H1 (cell line): ENCODE measurements around the gene RELB. TPM values are rescaled to one million over a fixed set of nuclear protein-coding genes. Genes with fewer than 3 reads are reported as not detected.

ENCODE experiments used
- CTCF ChIA-PET: fragments of 300-600 bp; sonication (Branson Sonifier 250); formaldehyde crosslinking; loops from one replicate; lab custom pipeline; 2021; ENCODE audit not compliant: partially characterized antibody; lab: Charles Lee
- POLR2A ChIA-PET: fragments of 300-600 bp; sonication (Branson Sonifier 250); formaldehyde crosslinking; loops from one replicate; lab custom pipeline; 2021; ENCODE audit warnings: inconsistent platforms; ENCODE audit not compliant: partially characterized antibody; lab: Charles Lee
- DNase-seq, 2 experiments: peaks; one replicate each; pipeline versions ENCODE4 v3.0.0 to v3.0.0-alpha.2; 2010 to 2022; ENCODE audit warnings: low spot score in 2 of 2, low read depth in 1 of 2, mixed read lengths in 1 of 2
- FAIRE-seq: peaks from 2 replicates; lab custom pipeline; 2011; peaks lifted over from hg19 to GRCh38; lab: Jason Lieb, UNC
- H2AFZ ChIP-seq: 2 replicates; pipeline ENCODE4 v1.8.1; 2012; ENCODE audit warnings: low read length, inconsistent platforms
- H2AK5ac ChIP-seq: 2 replicates; pipeline ENCODE4 v1.6.1; 2013; ENCODE audit warnings: low read depth, low read length
- H2BK120ac ChIP-seq: replicated peaks from 2 replicates; pipeline ENCODE3; 2013; ENCODE audit warnings: low read depth, low read length, inconsistent platforms
- H2BK12ac ChIP-seq: 2 replicates; pipeline ENCODE4 v1.6.1; 2013; ENCODE audit warnings: low read depth, low read length
- H2BK15ac ChIP-seq: 2 replicates; pipeline ENCODE4 v1.6.1; 2013; ENCODE audit warnings: low read length
- H2BK20ac ChIP-seq: 2 replicates; pipeline ENCODE4 v1.6.1; 2013; ENCODE audit warnings: low read length
- H2BK5ac ChIP-seq: 2 replicates; pipeline ENCODE4 v1.6.1; 2013; ENCODE audit warnings: low read depth, low read length
- H3K14ac ChIP-seq: 2 replicates; pipeline ENCODE4 v1.6.1; 2013; ENCODE audit warnings: inconsistent platforms; ENCODE audit not compliant: insufficient read length
- H3K18ac ChIP-seq: 2 replicates; pipeline ENCODE4 v1.6.1; 2013; ENCODE audit warnings: low read length; ENCODE audit errors: extremely low read depth
- H3K23ac ChIP-seq: 2 replicates; pipeline ENCODE4 v1.6.1; 2013; ENCODE audit warnings: inconsistent platforms; ENCODE audit not compliant: insufficient read length
- H3K23me2 ChIP-seq: 2 replicates; pipeline ENCODE4 v1.6.1; 2013; ENCODE audit warnings: low read depth, low read length
- H3K27ac ChIP-seq: 2 replicates; pipeline ENCODE4 v1.6.1; 2011; ENCODE audit warnings: low read depth, low read length, inconsistent platforms
- H3K27me3 ChIP-seq, 4 experiments: replicated peaks in 1 of 4; 1 replicate in 1 of 4; 2 replicates in 3 of 4; pipeline versions ENCODE4 v1.6.1 to v1.8.1; 2011 to 2013; ENCODE audit warnings: low read length in 3 of 4, mild to moderate bottlenecking in 3 of 4, inconsistent platforms in 2 of 4, mixed read lengths in 2 of 4, moderate library complexity in 1 of 4; ENCODE audit not compliant: control insufficient read depth in 3 of 4, insufficient read depth in 3 of 4; ENCODE audit errors: extremely low read depth in 1 of 4
- H3K36me3 ChIP-seq, 4 experiments: 2 replicates each; pipeline versions ENCODE4 v1.6.1 to v1.8.1; 2011 to 2013; ENCODE audit warnings: mild to moderate bottlenecking in 4 of 4, low read length in 3 of 4, moderate library complexity in 2 of 4, control low read depth in 1 of 4, inconsistent platforms in 1 of 4; ENCODE audit not compliant: insufficient read depth in 4 of 4, control insufficient read depth in 2 of 4
- H3K4ac ChIP-seq: replicated peaks from 2 replicates; pipeline ENCODE3; 2013; ENCODE audit warnings: low read length, low read depth, mixed read lengths, inconsistent platforms; ENCODE audit not compliant: insufficient read length
- H3K4me1 ChIP-seq, 4 experiments: replicated peaks in 1 of 4; 1 replicate in 1 of 4; 2 replicates in 3 of 4; pipeline versions ENCODE4 v1.6.1 to v1.8.1; 2011 to 2013; ENCODE audit warnings: low read length in 3 of 4, inconsistent platforms in 2 of 4, mixed read lengths in 1 of 4; ENCODE audit not compliant: insufficient read depth in 4 of 4, control insufficient read depth in 3 of 4
- H3K4me2 ChIP-seq, 2 experiments: 2 replicates each; pipeline versions ENCODE4 v1.6.1 to v1.8.1; 2011 to 2013; ENCODE audit warnings: low read depth in 2 of 2, low read length in 2 of 2, control low read depth in 1 of 2, inconsistent platforms in 1 of 2, mild to moderate bottlenecking in 1 of 2; ENCODE audit not compliant: insufficient read depth in 1 of 2
- H3K4me3 ChIP-seq, 4 experiments: fragments of 200-600, 300-600 bp in 1 of 4; sonication (generic), shearing (Covaris generic), sonication (Bioruptor Twin) in 1 of 4; 2 replicates each; pipeline versions ENCODE4 v1.5.1 to v1.8.1; 2011 to 2016; ENCODE audit warnings: low read length in 4 of 4, low read depth in 3 of 4, control low read depth in 2 of 4, inconsistent platforms in 2 of 4, mild to moderate bottlenecking in 2 of 4, mixed read lengths in 1 of 4, moderate library complexity in 1 of 4; ENCODE audit not compliant: insufficient read depth in 2 of 4; ENCODE audit errors: extremely low read depth in 1 of 4
- H3K56ac ChIP-seq: replicated peaks from 2 replicates; pipeline ENCODE3; 2013; ENCODE audit warnings: low read depth, mild to moderate bottlenecking, mixed read lengths, low read length, inconsistent platforms; ENCODE audit not compliant: insufficient read length
- H3K79me1 ChIP-seq: 2 replicates; pipeline ENCODE4 v1.6.1; 2013; ENCODE audit warnings: low read depth, low read length, control low read depth
- H3K79me2 ChIP-seq, 2 experiments: 2 replicates each; pipeline versions ENCODE4 v1.6.1 to v1.8.1; 2012 to 2013; ENCODE audit warnings: low read length in 2 of 2, mild to moderate bottlenecking in 2 of 2, inconsistent platforms in 1 of 2; ENCODE audit not compliant: insufficient read depth in 2 of 2, control insufficient read depth in 1 of 2
- H3K9ac ChIP-seq, 4 experiments: replicated peaks in 1 of 4; 1 replicate in 1 of 4; 2 replicates in 3 of 4; pipeline versions ENCODE4 v1.6.1 to v1.8.1; 2011 to 2013; ENCODE audit warnings: low read depth in 3 of 4, low read length in 3 of 4, control low read depth in 2 of 4, mild to moderate bottlenecking in 2 of 4, moderate library complexity in 2 of 4, inconsistent platforms in 1 of 4; ENCODE audit errors: extremely low read depth in 1 of 4
- H3K9me3 ChIP-seq, 2 experiments: 2 replicates each; pipeline versions ENCODE4 v1.6.1 to v1.8.1; 2012 to 2013; ENCODE audit warnings: mild to moderate bottlenecking in 2 of 2, moderate library complexity in 2 of 2, control low read depth in 1 of 2, inconsistent platforms in 1 of 2, low read depth in 1 of 2, low read length in 1 of 2, mixed read lengths in 1 of 2; ENCODE audit not compliant: insufficient read depth in 2 of 2
- H4K20me1 ChIP-seq, 2 experiments: replicated peaks in 1 of 2; 2 replicates each; pipeline versions ENCODE3 to v1.8.1; 2011 to 2013; ENCODE audit warnings: inconsistent platforms in 2 of 2, low read length in 2 of 2, mild to moderate bottlenecking in 1 of 2; ENCODE audit not compliant: insufficient read depth in 2 of 2, control insufficient read depth in 1 of 2
- H4K5ac ChIP-seq: 2 replicates; pipeline ENCODE4 v1.6.1; 2013; ENCODE audit warnings: low read length, low read depth, mixed read lengths, inconsistent platforms; ENCODE audit not compliant: insufficient read length
- H4K8ac ChIP-seq: 2 replicates; pipeline ENCODE4 v1.8.0; 2013; ENCODE audit warnings: mild to moderate bottlenecking, moderate library complexity, low read length, inconsistent platforms; ENCODE audit not compliant: insufficient read depth; ENCODE audit errors: extremely low read depth
- H4K91ac ChIP-seq: replicated peaks from 2 replicates; pipeline ENCODE3; 2013; ENCODE audit warnings: low read length, mixed read lengths, inconsistent platforms; ENCODE audit not compliant: insufficient read length
- BCL11A ChIP-seq, 2 experiments: IDR thresholded peaks; one replicate each; pipeline ENCODE4 v1.6.1; 2011; ENCODE audit warnings: low read depth in 2 of 2, low read length in 2 of 2, mild to moderate bottlenecking in 2 of 2
- CHD2 ChIP-seq: IDR thresholded peaks from 2 replicates; pipeline ENCODE4 v1.6.1; 2012; ENCODE audit warnings: low read length, improper control_type of control experiment
- CTCF ChIP-seq, 3 experiments: IDR thresholded peaks; 1 replicate in 2 of 3; 2 replicates in 1 of 3; pipeline versions ENCODE4 v1.5.1 to v1.6.1; 2011; ENCODE audit warnings: low read length in 3 of 3, mild to moderate bottlenecking in 3 of 3, inconsistent platforms in 2 of 3, low read depth in 1 of 3, moderate library complexity in 1 of 3; ENCODE audit not compliant: insufficient read depth in 1 of 3; ENCODE audit errors: control extremely low read depth in 1 of 3
- GABPA ChIP-seq: IDR thresholded peaks from 2 replicates; pipeline ENCODE4 v1.6.1; 2011; ENCODE audit warnings: mild to moderate bottlenecking, low read length, moderate library complexity, borderline replicate concordance; ENCODE audit not compliant: insufficient read depth
- HDAC6 ChIP-seq: IDR thresholded peaks from one replicate; pipeline ENCODE4 v1.7.1; 2012; ENCODE audit warnings: low read depth, mild to moderate bottlenecking, inconsistent platforms, low read length, moderate library complexity
- PHF8 ChIP-seq: fragments of 200-600 bp; sonication (generic); conservative IDR thresholded peaks from 2 replicates; pipeline ENCODE4 v1.7.1; 2012; ENCODE audit warnings: low read depth, mild to moderate bottlenecking, inconsistent platforms, low read length, moderate library complexity
- RXRA ChIP-seq: IDR thresholded peaks from 2 replicates; pipeline ENCODE4 v1.6.1; 2011; ENCODE audit warnings: low read depth, mild to moderate bottlenecking, low read length, moderate library complexity; ENCODE audit not compliant: insufficient read depth
- SP2 ChIP-seq: IDR thresholded peaks from 2 replicates; pipeline ENCODE4 v1.6.1; 2012; ENCODE audit warnings: mild to moderate bottlenecking, low read length, inconsistent platforms
- SRF ChIP-seq: IDR thresholded peaks from 2 replicates; pipeline ENCODE4 v1.6.1; 2011; ENCODE audit warnings: mild to moderate bottlenecking, low read depth, low read length, moderate library complexity
- TEAD4 ChIP-seq: IDR thresholded peaks from 2 replicates; pipeline ENCODE4 v1.6.1; 2012; ENCODE audit warnings: low read depth, low read length, inconsistent platforms, mixed read lengths
- USF2 ChIP-seq: IDR thresholded peaks from 2 replicates; pipeline ENCODE4 v1.6.1; 2011; ENCODE audit warnings: low read length, improper control_type of control experiment
- WGBS, 2 experiments: shearing (Covaris generic) in 1 of 2; methylation state at CpG; one replicate each; pipeline versions ENCODE4 v1.1.6 to v1.1.7; 2013 to 2015; ENCODE audit warnings: low lambda C conversion rate in 2 of 2, mixed read lengths in 2 of 2, inconsistent platforms in 1 of 2, low coverage in 1 of 2, missing lambda C conversion rate in 1 of 2; ENCODE audit not compliant: insufficient replicate concordance in 2 of 2, insufficient coverage in 1 of 2, insufficient read length in 1 of 2; ENCODE audit errors: extremely low coverage in 1 of 2, missing lambda C conversion rate in 1 of 2; 5-methylcytosine and 5-hydroxymethylcytosine counted together
- polyA plus RNA-seq, 7 experiments: library from polyadenylated mRNA; depleted of rRNA in 3 of 7; stranded (reverse) in 5 of 7; unstranded in 2 of 7; fragments of >200 nt in 5 of 7; fragments of 200-250 nt in 2 of 7; gene quantifications; 1 replicate in 5 of 7; 2 replicates in 1 of 7; 4 replicates in 1 of 7; pipeline versions ENCODE4 v1.2.1 to v1.2.3, GENCODE V29; 2011 to 2013; ENCODE audit warnings: missing spikeins in 2 of 7, mixed read lengths in 2 of 7
- total RNA-seq: library from RNA; stranded (reverse); fragmentation: NEBNext Ultra II Directional; extraction: Animal tissue kit (Norgen Biotek cat#: 25700); gene quantifications from 2 replicates; pipeline ENCODE4 v1.2.1, GENCODE V29; 2021

RELB gene
- total and polyA plus RNA-seq, 2 of the 8 experiments (the other 6 are each of a cell fraction or from before 2014, with no cell fraction given): 10.0 to 13.1 TPM

- FAIRE-seq: no peak
- Histone ChIP-seq H3K23ac (no peak overlapping the region), H3K4ac (no peak overlapping the region), H3K4me3 (no peak overlapping the region), H3K79me1 (no peaks in the 10 kb centered on the region), H3K79me2 (no peaks in the 10 kb centered on the region; a peak in 1 of 4 replicates), H2BK15ac (no peak overlapping the region), H3K23me2 (no peaks in the 10 kb centered on the region), H3K9ac (no peak overlapping the region), H4K5ac (no peak overlapping the region), H3K27ac (no peak overlapping the region), H2BK5ac (no peak overlapping the region), H2BK120ac (no peak overlapping the region), H3K4me2 (no peak overlapping the region), H4K8ac (no peak overlapping the region), H2BK20ac (no peak overlapping the region), H3K4me1 (no peaks in the 10 kb centered on the region), H3K27me3 (no peaks in the 10 kb centered on the region), H4K20me1 (peaks cover 4 to 7% of the 10 kb centered on the region in 2 experiments), H4K91ac (no peak overlapping the region), H3K14ac (no peak overlapping the region), H3K36me3 (peaks cover 13 to 41% (median 29%) of the 10 kb centered on the region in 4 experiments; a peak in 7 of 8 replicates), H2AK5ac (no peak overlapping the region), H3K9me3 (no peaks in the 10 kb centered on the region), H3K56ac (no peak overlapping the region), H2AFZ (no peak overlapping the region), H2BK12ac (no peak overlapping the region), H3K18ac (no peak overlapping the region)
- ChIA-PET CTCF (no interaction called here), POLR2A (no interaction called here)
- WGBS, 2 experiments: 94% methylated on average over 13 of the region's 13 CpGs; no CpG with 5 or more reads in 1 of the 2 experiments
- no peak for DNase-seq
- TF ChIP-seq USF2 (no peak), CHD2 (no peak), CTCF (IDR thresholded peaks at IDR 0.05; ENCODE audit: control extremely low read depth in 1 of 3, insufficient read depth in 1 of 3, low read depth in 1 of 3, low read length in 3 of 3) (no peak), SRF (no peak), GABPA (no peak), TEAD4 (no peak), PHF8 (no peak), HDAC6 (no peak), RXRA (no peak), BCL11A (IDR thresholded peaks at IDR 0.05; ENCODE audit: low read depth in 2 of 2, low read length in 2 of 2) (no peak), SP2 (no peak)
Measured at GRCh38 chr19:44972802-44973201, 28.5 kb upstream of the RELB start.
